GM18519 (cell line): ENCODE results near the gene TBL1X.
"Not testable (repeated sequence)": the region's sequence is repeated elsewhere in the genome, so short reads cannot be mapped to it uniquely, and the experiment has no call there.

Experiments
- ATAC-seq: cut with Tn5 transposase; IDR thresholded peaks from one replicate; pipeline ENCODE4 v1.9.1; 2021; ENCODE audit warnings: mild to moderate bottlenecking, moderate library complexity; ENCODE audit not compliant: unreplicated experiment, low FRiP score

The TBL1X gene

GRCh38 chrX:9530848-9531274 is 66.0 kb downstream of the TBL1X start:
- peak; percentile 67 for ATAC-seq

GRCh38 chrX:9532349-9532748 is 67.5 kb downstream of the TBL1X start:
- no peak for ATAC-seq

GRCh38 chrX:9533611-9534010 is 68.8 kb downstream of the TBL1X start:
- ATAC-seq: no peak

- no peak for ATAC-seq
Measured at GRCh38 chrX:9534686-9535085, 69.8 kb downstream of the TBL1X start.

DNA sequence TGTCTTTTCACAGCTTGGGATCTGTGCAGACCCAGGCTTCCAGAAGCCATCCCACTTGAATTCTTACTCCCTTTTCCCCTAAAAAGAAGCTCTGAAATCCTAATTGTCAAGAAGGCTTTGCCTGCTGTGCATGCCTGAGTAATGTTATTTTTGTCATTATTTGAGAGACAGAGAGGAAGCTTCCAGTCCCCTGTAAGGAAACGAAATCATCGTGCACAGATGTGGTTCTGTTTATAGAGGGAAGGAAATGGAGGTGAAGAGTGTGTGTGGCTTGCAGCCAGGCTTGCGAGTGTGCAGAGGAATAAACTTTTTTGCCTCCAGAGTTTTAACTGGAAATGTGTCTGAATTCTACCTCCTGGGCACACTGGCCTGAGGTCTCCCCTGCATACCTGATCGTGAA is 70.2 kb downstream of the TBL1X start:
- no peak for ATAC-seq

- not testable (repeated sequence) for ATAC-seq
Measured at GRCh38 chrX:9536156-9536555, 71.3 kb downstream of the TBL1X start.

- ATAC-seq: no peak
Measured at GRCh38 chrX:9537781-9538180, 72.9 kb downstream of the TBL1X start.

DNA sequence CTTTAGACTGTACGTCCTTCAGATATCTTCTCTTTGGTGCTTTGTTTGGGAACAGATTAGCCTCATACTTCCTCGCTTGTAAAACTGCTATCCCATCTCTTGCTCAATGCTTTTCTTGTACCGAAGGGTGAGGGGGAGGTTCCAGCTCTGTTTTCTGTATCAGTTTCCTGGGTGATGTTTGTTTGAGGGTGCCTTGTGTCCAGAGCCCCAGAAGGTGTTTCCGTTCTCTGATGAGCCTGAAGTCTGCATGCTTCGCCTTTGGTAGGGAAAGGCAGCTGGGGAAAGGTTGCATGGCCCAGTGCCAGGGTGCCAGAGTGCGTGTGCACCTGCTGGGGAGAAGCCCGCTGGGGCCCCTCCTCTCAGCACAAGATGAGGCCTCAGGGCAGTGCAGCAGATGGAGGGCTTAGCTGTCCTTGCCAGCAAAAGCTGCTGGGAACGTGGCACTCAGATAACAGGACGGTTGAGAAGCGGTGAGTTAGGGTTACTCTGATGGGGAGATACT is 73.7 kb downstream of the TBL1X start:
- ATAC-seq: no peak

- no peak for ATAC-seq
Measured at GRCh38 chrX:9539605-9540387, 74.9 kb downstream of the TBL1X start.

DNA sequence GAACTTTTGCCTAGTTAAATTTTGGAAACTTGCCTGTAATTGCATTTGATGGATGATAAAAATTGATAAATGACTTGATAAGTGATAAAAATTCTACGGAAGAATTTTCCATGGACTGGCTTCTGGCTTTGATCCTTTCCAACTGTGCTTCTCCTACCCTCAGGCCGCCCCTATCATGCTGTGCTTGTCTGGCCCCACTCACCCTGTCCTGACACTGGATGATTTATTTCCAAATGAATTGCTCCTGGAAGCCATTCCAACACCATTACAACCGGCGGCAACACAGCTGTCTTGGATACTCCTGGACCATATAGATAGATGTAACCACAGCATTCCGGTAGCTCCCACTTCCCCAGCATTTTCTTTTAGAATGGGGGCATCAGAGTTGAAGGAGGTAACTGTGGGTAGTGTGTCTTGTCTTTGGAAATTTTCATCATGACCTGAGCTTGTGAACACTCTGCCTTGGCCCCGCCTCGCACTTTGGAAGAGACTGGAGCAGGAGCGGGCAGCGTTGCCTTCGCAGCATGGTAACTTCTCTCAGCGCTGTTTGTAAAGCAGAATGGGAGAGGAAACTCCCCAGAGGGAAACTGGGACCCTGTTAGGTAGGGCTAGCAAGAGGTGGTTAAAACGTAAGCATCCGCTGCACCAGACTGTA is 77.4 kb downstream of the TBL1X start:
- ATAC-seq: no peak

DNA sequence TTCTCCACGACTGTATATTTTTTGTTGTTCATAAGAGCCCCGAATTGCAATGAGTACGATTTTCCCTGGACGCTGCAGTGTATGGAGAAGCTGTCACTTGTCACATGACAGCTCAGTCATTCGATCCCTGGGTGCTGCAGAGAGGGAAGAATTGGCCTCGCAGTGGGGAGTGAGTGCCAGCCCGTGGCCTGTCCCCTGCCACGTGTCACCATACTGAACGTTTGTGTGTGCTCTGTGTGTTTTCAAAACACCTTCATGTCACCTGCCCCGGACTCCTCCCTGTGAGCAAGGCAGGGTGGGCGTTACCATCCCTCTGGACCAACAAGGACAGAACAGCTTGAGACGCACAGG is 77.9 kb downstream of the TBL1X start:
- ATAC-seq: no peak

- no peak for ATAC-seq
Measured at GRCh38 chrX:9555354-9555753, 90.5 kb downstream of the TBL1X start.

DNA sequence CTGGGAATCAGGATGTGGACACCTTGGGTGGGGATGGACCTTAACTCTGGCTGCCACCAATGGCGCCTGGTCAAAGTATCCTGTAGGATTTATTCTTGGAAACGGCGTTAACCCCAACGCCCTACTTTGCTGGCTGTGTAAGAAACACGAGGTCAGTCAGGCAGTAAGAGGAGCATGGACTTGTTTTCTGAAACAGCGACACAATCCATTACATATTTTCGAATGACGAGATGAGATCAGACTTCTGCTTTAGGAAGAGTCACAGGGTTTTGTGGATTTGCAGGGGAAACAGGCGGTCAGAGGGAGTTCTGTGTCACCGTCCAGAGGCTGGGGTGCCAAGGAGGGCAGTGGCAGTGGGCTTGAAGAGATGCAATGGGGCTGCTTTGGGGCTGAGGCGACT is 92.2 kb downstream of the TBL1X start:
- ATAC-seq: no peak

GRCh38 chrX:9557521-9557920 is 92.7 kb downstream of the TBL1X start:
- ATAC-seq: no peak

- ATAC-seq: no peak
Measured at GRCh38 chrX:9558615-9559014, 93.8 kb downstream of the TBL1X start.

- ATAC-seq: no peak
Measured at GRCh38 chrX:9560219-9560618, 95.4 kb downstream of the TBL1X start.

GRCh38 chrX:9561199-9561598 is 96.3 kb downstream of the TBL1X start:
- no peak for ATAC-seq

GRCh38 chrX:9562851-9563250 is 98.0 kb downstream of the TBL1X start:
- ATAC-seq: no peak

DNA sequence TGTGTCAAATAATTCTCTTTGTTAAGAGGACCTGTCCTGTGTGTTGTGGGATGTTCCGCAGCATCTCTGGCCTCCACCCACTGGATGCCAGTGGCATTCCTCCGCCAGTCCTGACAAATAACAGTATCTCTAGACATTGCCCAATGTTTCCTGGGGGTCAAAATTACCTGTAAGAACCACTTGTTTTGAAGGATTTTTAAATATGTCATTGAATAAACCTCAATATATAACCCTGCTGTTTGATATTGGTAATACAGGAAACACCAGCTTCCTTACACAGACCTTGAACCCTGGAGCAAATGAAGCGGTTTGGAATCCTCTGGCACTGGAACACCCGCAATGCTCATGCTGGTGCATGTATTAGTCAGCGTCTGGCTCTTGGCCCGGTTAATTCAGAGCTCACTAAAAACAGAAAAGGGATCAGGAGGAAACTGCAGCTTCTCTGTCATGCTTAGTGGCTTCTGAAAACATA is 101.3 kb downstream of the TBL1X start:
- no peak for ATAC-seq

- ATAC-seq: no peak
Measured at GRCh38 chrX:9569876-9570301, 105.0 kb downstream of the TBL1X start.

GRCh38 chrX:9573282-9574106 is 108.6 kb downstream of the TBL1X start:
- ATAC-seq: no peak
